Measurements from ENCODE around the gene ADAMTSL5.
A peak's percentile ranks its signal among the peaks of the same experiment; 100 is the strongest.
"Not testable (repeated sequence)": the region's sequence is repeated elsewhere in the genome, so short reads cannot be mapped to it uniquely, and the experiment has no call there.

ADAMTSL5 gene

GRCh38 chr19:1555487-1556389 is 42.9 kb upstream of the ADAMTSL5 start:
- TF ChIP-seq LEF1 (IDR thresholded peaks at IDR 0.05; ENCODE audit: borderline replicate concordance) (no peak), FOXK2 (IDR thresholded peaks at IDR 0.05) (no peak), ELF4 (IDR thresholded peaks at IDR 0.05) (no peak), ARNT (IDR thresholded peaks at IDR 0.05) (no peak), TARDBP (IDR thresholded peaks at IDR 0.05) (no peak), PKNOX1 (IDR thresholded peaks at IDR 0.05) (no peak), L3MBTL2 (conservative IDR thresholded peaks at IDR 0.05) (no peak), NFRKB (IDR thresholded peaks at IDR 0.05) (no peak), HDGF (IDR thresholded peaks at IDR 0.05; ENCODE audit: borderline replicate concordance) (no peak), SP1 (IDR thresholded peaks at IDR 0.05) (no peak), FOXM1 (IDR thresholded peaks at IDR 0.05; ENCODE audit: borderline replicate concordance) (no peak), ZNF384 (IDR thresholded peaks at IDR 0.05) (no peak), SUZ12 (IDR thresholded peaks at IDR 0.05) (no peak), FOXA1 (IDR thresholded peaks at IDR 0.05) (no peak), BHLHE40 (IDR thresholded peaks at IDR 0.05; ENCODE audit: borderline replicate concordance) (no peak)
- DNase-seq (ENCODE audit: extremely low spot score), result no peak
- ChIA-PET CTCF (interaction anchor here (0.6 kb wide), 1 partner anchor 10 kb away, joined by 4 read pairs; no protein-coding TSS in a partner anchor), POLR2A (no interaction called here)

GRCh38 chr19:1554968-1555367 is 42.1 kb upstream of the ADAMTSL5 start:
- ChIA-PET CTCF (interaction anchor here (0.6 kb wide), 1 partner anchor 9 kb away, joined by 4 read pairs; no protein-coding TSS in a partner anchor), POLR2A (no interaction called here)
- no peak for TF ChIP-seq ARNT (IDR thresholded peaks at IDR 0.05)
- TF ChIP-seq CTBP1 (IDR thresholded peaks at IDR 0.05; ENCODE audit: borderline replicate concordance), result no peak
- no peak for TF ChIP-seq FOXA1 (IDR thresholded peaks at IDR 0.05)
- no peak for TF ChIP-seq ELF4 (IDR thresholded peaks at IDR 0.05)
- TF ChIP-seq BHLHE40 (IDR thresholded peaks at IDR 0.05; ENCODE audit: borderline replicate concordance), result no peak
- TF ChIP-seq ZNF384 (IDR thresholded peaks at IDR 0.05), result no peak
- TF ChIP-seq FOXM1 (IDR thresholded peaks at IDR 0.05; ENCODE audit: borderline replicate concordance), result no peak
- no peak for TF ChIP-seq NFRKB (IDR thresholded peaks at IDR 0.05)

GRCh38 chr19:1553415-1553814 is 40.6 kb upstream of the ADAMTSL5 start:
- POLR2A ChIA-PET, result interaction anchor here (1.1 kb wide), 1 partner anchor 34 kb away, joined by 3 read pairs; no protein-coding TSS in a partner anchor
- CTCF ChIA-PET, result no interaction called here
- no peak for DNase-seq (ENCODE audit: extremely low spot score)
- TF ChIP-seq FOXA1 (IDR thresholded peaks at IDR 0.05), result no peak
- no peak for TF ChIP-seq L3MBTL2 (conservative IDR thresholded peaks at IDR 0.05)
- TF ChIP-seq SP1 (IDR thresholded peaks at IDR 0.05), result no peak
- TF ChIP-seq SUZ12 (IDR thresholded peaks at IDR 0.05), result no peak
- no peak for TF ChIP-seq ARNT (IDR thresholded peaks at IDR 0.05)
- no peak for TF ChIP-seq BHLHE40 (IDR thresholded peaks at IDR 0.05; ENCODE audit: borderline replicate concordance)
- TF ChIP-seq FOXM1 (IDR thresholded peaks at IDR 0.05; ENCODE audit: borderline replicate concordance), result no peak

More at GRCh38 chr19:1554968-1555367, 42.1 kb upstream of the ADAMTSL5 start:
- DNase-seq (ENCODE audit: extremely low spot score), result no peak

GRCh38 chr19:1551068-1552040 is 38.5 kb upstream of the ADAMTSL5 start:
- no peak for DNase-seq (ENCODE audit: extremely low spot score)
- TF ChIP-seq HDGF (IDR thresholded peaks at IDR 0.05; ENCODE audit: borderline replicate concordance) (no peak), CTBP1 (IDR thresholded peaks at IDR 0.05; ENCODE audit: borderline replicate concordance) (no peak), PKNOX1 (IDR thresholded peaks at IDR 0.05) (no peak), SP1 (IDR thresholded peaks at IDR 0.05) (no peak), ELF4 (IDR thresholded peaks at IDR 0.05) (no peak), FOXK2 (IDR thresholded peaks at IDR 0.05) (no peak), FOXA1 (IDR thresholded peaks at IDR 0.05) (no peak), ARNT (IDR thresholded peaks at IDR 0.05) (no peak), FOXM1 (IDR thresholded peaks at IDR 0.05; ENCODE audit: borderline replicate concordance) (no peak)
- CTCF ChIA-PET, result interaction anchor here (0.6 kb wide), 1 partner anchor 216 kb away, joined by 4 read pairs; no protein-coding TSS in a partner anchor
- POLR2A ChIA-PET, result interaction anchor here (1.0 kb wide), 1 partner anchor 42 kb away, joined by 4 read pairs; no protein-coding TSS in a partner anchor

GRCh38 chr19:1549332-1549945 is 36.6 kb upstream of the ADAMTSL5 start:
- no peak for DNase-seq (ENCODE audit: extremely low spot score)
- POLR2A ChIA-PET, result no interaction called here
- 0 out of 2 replicates have a peak, but pooled peaks have one; percentile 14 for TF ChIP-seq TARDBP (IDR thresholded peaks at IDR 0.05)
- no peak for TF ChIP-seq FOXM1 (IDR thresholded peaks at IDR 0.05; ENCODE audit: borderline replicate concordance)
- CTCF ChIA-PET, result no interaction called here

- POLR2A ChIA-PET, result no interaction called here
- CTCF ChIA-PET, result no interaction called here
Measured at GRCh38 chr19:1540365-1540925, 27.6 kb upstream of the ADAMTSL5 start.

GRCh38 chr19:1539749-1540148 is 26.9 kb upstream of the ADAMTSL5 start:
- DNase-seq (ENCODE audit: extremely low spot score); CTCF ChIA-PET; POLR2A ChIA-PET: not testable (repeated sequence)

More at GRCh38 chr19:1540365-1540925, 27.6 kb upstream of the ADAMTSL5 start:
- DNase-seq (ENCODE audit: extremely low spot score), result no peak
- TF ChIP-seq ZNF384 (IDR thresholded peaks at IDR 0.05), result no peak
